AG04450 (cell line): Measurements from ENCODE around the gene CTXN1. TPM values are rescaled to one million over a fixed set of nuclear protein-coding genes. Genes with fewer than 3 reads are reported as not detected.

Experiments used
- polyA plus RNA-seq: library from polyadenylated mRNA; depleted of rRNA; stranded (reverse); fragments of >200 nt; gene quantifications from 2 replicates; pipeline ENCODE4 v1.2.3, GENCODE V29; 2011; rRNA removed

CTXN1 gene
- polyA plus RNA-seq, 1 experiment, result 0.95 TPM

Other genes starting within 250 kb of the CTXN1 start
- not detected in 2 replicates for gene MCEMP1, start 249.0 kb downstream of the CTXN1 start, polyA plus RNA-seq
- 42.1 and 69.8 TPM in 2 replicates for gene TRAPPC5, start 245.3 kb downstream of the CTXN1 start, polyA plus RNA-seq
- not detected in 2 replicates for gene FCER2, start 224.0 kb downstream of the CTXN1 start, polyA plus RNA-seq
- not detected in 2 replicates for gene CLEC4G, start 194.0 kb downstream of the CTXN1 start, polyA plus RNA-seq
- gene CD209, start 178.6 kb downstream of the CTXN1 start, polyA plus RNA-seq, result not detected in 2 replicates
- gene CLEC4M, start 162.9 kb downstream of the CTXN1 start, polyA plus RNA-seq, result not detected in 2 replicates
- gene EVI5L, start 95.9 kb downstream of the CTXN1 start, polyA plus RNA-seq, result 6.7 and 9.1 TPM in 2 replicates
- gene PRR36, start 51.7 kb downstream of the CTXN1 start, polyA plus RNA-seq, result not detected in 2 replicates
- gene LRRC8E, start 37.6 kb downstream of the CTXN1 start, polyA plus RNA-seq, result 4.1 and 4.7 TPM in 2 replicates
- gene MAP2K7, start 22.3 kb downstream of the CTXN1 start, polyA plus RNA-seq, result 5.6 and 6.2 TPM in 2 replicates
- gene TGFBR3L, start 11.3 kb downstream of the CTXN1 start, polyA plus RNA-seq, result 0.88 TPM in 1 of 2 replicates, not detected in the other
- gene SNAPC2, start 5.8 kb downstream of the CTXN1 start, polyA plus RNA-seq, result 12.1 and 17.7 TPM in 2 replicates
- gene TIMM44, start 17.5 kb upstream of the CTXN1 start, polyA plus RNA-seq, result 42.0 and 43.3 TPM in 2 replicates
- gene ELAVL1, start 79.5 kb upstream of the CTXN1 start, polyA plus RNA-seq, result 44.7 and 52.3 TPM in 2 replicates
- not detected in 2 replicates for gene CCL25, start 126.6 kb upstream of the CTXN1 start, polyA plus RNA-seq
- not detected in 2 replicates for gene FBN3, start 223.5 kb upstream of the CTXN1 start, polyA plus RNA-seq